A673 (cell line): Measurements from ENCODE around the gene NCOR1.

Experiments used
- EZH2 ChIP-seq: fragments of 200-600 bp; sonication (generic); IDR thresholded peaks from 2 replicates; pipeline ENCODE4 v1.6.1; 2017; ENCODE audit warnings: borderline replicate concordance, low read depth, mild to moderate bottlenecking, mixed read lengths, antibody characterized with exemption, low read length; ENCODE audit not compliant: poor library complexity, severe bottlenecking
- TF ChIP-seq, protein P1 (sequence below): fragments of 300-800, 200-600 bp; sonication (generic); conservative IDR thresholded peaks from 2 replicates; pipeline ENCODE4 v1.5.1; 2017; ENCODE audit warnings: low read depth, mild to moderate bottlenecking, antibody characterized with exemption, low read length, moderate library complexity, mixed read lengths

DNA sequence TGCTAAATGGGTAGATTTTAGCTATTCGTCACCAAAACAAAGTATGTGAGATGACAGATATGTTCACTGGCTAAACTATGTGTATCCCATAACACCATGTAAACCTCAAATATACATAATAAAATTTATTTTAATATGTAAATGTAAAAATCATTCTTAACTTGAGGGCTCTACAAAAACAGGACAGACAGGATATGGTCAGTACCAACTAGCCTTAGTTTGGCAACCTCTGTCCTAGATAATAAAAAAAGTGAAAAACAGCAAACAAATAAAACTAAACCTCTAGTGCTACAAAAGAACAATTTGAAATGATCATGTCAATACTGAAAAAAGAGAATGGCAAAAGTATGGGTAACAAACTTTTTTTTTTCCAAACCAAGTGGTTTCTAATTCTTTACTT lies 33.8 kb downstream of the NCOR1 start:
- TF ChIP-seq, protein P1, sequence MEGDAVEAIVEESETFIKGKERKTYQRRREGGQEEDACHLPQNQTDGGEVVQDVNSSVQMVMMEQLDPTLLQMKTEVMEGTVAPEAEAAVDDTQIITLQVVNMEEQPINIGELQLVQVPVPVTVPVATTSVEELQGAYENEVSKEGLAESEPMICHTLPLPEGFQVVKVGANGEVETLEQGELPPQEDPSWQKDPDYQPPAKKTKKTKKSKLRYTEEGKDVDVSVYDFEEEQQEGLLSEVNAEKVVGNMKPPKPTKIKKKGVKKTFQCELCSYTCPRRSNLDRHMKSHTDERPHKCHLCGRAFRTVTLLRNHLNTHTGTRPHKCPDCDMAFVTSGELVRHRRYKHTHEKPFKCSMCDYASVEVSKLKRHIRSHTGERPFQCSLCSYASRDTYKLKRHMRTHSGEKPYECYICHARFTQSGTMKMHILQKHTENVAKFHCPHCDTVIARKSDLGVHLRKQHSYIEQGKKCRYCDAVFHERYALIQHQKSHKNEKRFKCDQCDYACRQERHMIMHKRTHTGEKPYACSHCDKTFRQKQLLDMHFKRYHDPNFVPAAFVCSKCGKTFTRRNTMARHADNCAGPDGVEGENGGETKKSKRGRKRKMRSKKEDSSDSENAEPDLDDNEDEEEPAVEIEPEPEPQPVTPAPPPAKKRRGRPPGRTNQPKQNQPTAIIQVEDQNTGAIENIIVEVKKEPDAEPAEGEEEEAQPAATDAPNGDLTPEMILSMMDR = no peak
- no peak for TF ChIP-seq EZH2
